HCT116 (cell line): Measurements from ENCODE around the gene MPV17. TPM values are rescaled to one million over a fixed set of nuclear protein-coding genes. Genes with fewer than 3 reads are reported as not detected.

ENCODE experiments used
- ATAC-seq: fragments of 200-7000 bp; cut with Tn5 transposase; 2 replicates; pipeline ENCODE4 v1.9.1; 2020; ENCODE audit warnings: mild to moderate bottlenecking, moderate library complexity
- BruUV-seq: library from RNA; stranded (reverse); fragments of 400-500 nt; replicated peaks from 2 replicates; lab custom pipeline; 2021; lab: Mats Ljungman, UMichigan
- CTCF ChIA-PET: fragments of 300-600 bp; sonication (Branson Sonifier 250); formaldehyde crosslinking; loops from one replicate; lab custom pipeline; 2021; ENCODE audit warnings: antibody characterized with exemption; lab: Charles Lee
- POLR2A ChIA-PET: fragments of 300-600, 350-600 bp; sonication (Branson Sonifier 250); formaldehyde crosslinking; loops from one replicate; lab custom pipeline; 2021; ENCODE audit warnings: antibody characterized with exemption; lab: Charles Lee
- RAD21 ChIA-PET, 2 experiments: fragments of 300-600 bp; sonication (Branson Sonifier 250); formaldehyde crosslinking; loops; one replicate each; lab custom pipeline; 2023; ENCODE audit warnings: low total read pairs in 2 of 2; ENCODE audit not compliant: uncharacterized antibody in 2 of 2, unreplicated experiment in 2 of 2, low non-redundant PET in 1 of 2; lab: Charles Lee
- DNase-seq: peaks from one replicate; pipeline ENCODE4 v3.0.0-alpha.2; 2010; ENCODE audit warnings: low read depth, low spot score
- H2AFZ ChIP-seq: fragments of 200-600 bp; shearing (Covaris generic), sonication (generic); 2 replicates; pipeline ENCODE4 v1.6.1; 2017; ENCODE audit warnings: low read depth, mixed run types, mixed read lengths, antibody characterized with exemption, low read length; ENCODE audit not compliant: poor library complexity, severe bottlenecking
- H3K27ac ChIP-seq: 2 replicates; pipeline ENCODE4 v1.5.1; 2012; ENCODE audit warnings: low read depth, low read length
- H3K27me3 ChIP-seq: fragments of 200-600 bp; sonication (generic); 2 replicates; pipeline ENCODE4 v1.6.1; 2016; ENCODE audit warnings: mixed run types, low read length, mixed read lengths; ENCODE audit not compliant: insufficient read depth
- H3K36me3 ChIP-seq, 2 experiments: fragments of 200-500 bp in 1 of 2; fragments of 200-600 bp in 1 of 2; sonication (Bioruptor generic) in 1 of 2; sonication (generic) in 1 of 2; 2 replicates each; pipeline versions ENCODE4 v1.5.1 to v1.6.1; 2014 to 2016; ENCODE audit warnings: low read length in 2 of 2, inconsistent platforms in 1 of 2, mixed read lengths in 1 of 2, mixed run types in 1 of 2; ENCODE audit not compliant: insufficient read depth in 2 of 2, control insufficient read depth in 1 of 2
- H3K4me1 ChIP-seq, 2 experiments: fragments of 200-600 bp in 1 of 2; sonication (generic) in 1 of 2; 2 replicates each; pipeline versions ENCODE4 v1.5.1 to v1.6.1; 2012 to 2017; ENCODE audit warnings: low read length in 2 of 2, inconsistent platforms in 1 of 2, mild to moderate bottlenecking in 1 of 2, mixed read lengths in 1 of 2, mixed run types in 1 of 2, moderate library complexity in 1 of 2; ENCODE audit not compliant: insufficient read depth in 2 of 2, control insufficient read depth in 1 of 2
- H3K4me2 ChIP-seq: fragments of 200-600 bp; sonication (generic); 2 replicates; pipeline ENCODE4 v1.6.1; 2017; ENCODE audit warnings: mixed run types, low read length, mixed read lengths
- H3K4me3 ChIP-seq, 2 experiments: fragments of 200-600 bp in 1 of 2; sonication (generic) in 1 of 2; replicated peaks in 1 of 2; 2 replicates each; pipeline ENCODE4 v1.5.1; 2011 to 2016; ENCODE audit warnings: low read length in 2 of 2, control low read depth in 1 of 2, low read depth in 1 of 2, mild to moderate bottlenecking in 1 of 2, mixed read lengths in 1 of 2, mixed run types in 1 of 2
- H3K79me2 ChIP-seq: fragments of 200-600 bp; sonication (generic); 2 replicates; pipeline ENCODE4 v1.6.1; 2017; ENCODE audit warnings: mild to moderate bottlenecking, mixed run types, low read length, moderate library complexity, mixed read lengths; ENCODE audit not compliant: insufficient read depth
- H3K9ac ChIP-seq: fragments of 200-600 bp; sonication (generic); 2 replicates; pipeline ENCODE4 v1.6.1; 2016; ENCODE audit warnings: low read length, mixed read lengths
- H3K9me2 ChIP-seq: fragments of 200-600 bp; sonication (generic), shearing (Covaris generic); 2 replicates; pipeline ENCODE4 v1.6.1; 2017; ENCODE audit warnings: mixed run types, mild to moderate bottlenecking, moderate library complexity; ENCODE audit not compliant: insufficient read depth
- H3K9me3 ChIP-seq, 2 experiments: fragments of 200-500 bp in 1 of 2; fragments of 200-600 bp in 1 of 2; sonication (Bioruptor generic) in 1 of 2; sonication (generic) in 1 of 2; 2 replicates each; pipeline ENCODE4 v1.6.1; 2014 to 2017; ENCODE audit warnings: low read length in 2 of 2, mixed read lengths in 2 of 2, inconsistent platforms in 1 of 2, low read depth in 1 of 2, mild to moderate bottlenecking in 1 of 2, mixed run types in 1 of 2, moderate library complexity in 1 of 2; ENCODE audit not compliant: control insufficient read depth in 1 of 2, insufficient read depth in 1 of 2
- H4K20me1 ChIP-seq: fragments of 200-600 bp; sonication (generic), shearing (Covaris generic); 2 replicates; pipeline ENCODE4 v1.6.1; 2017; ENCODE audit warnings: mixed run types, mild to moderate bottlenecking, moderate library complexity; ENCODE audit not compliant: insufficient read depth
- EZH2 ChIP-seq: fragments of 200-600 bp; sonication (generic); IDR thresholded peaks from 2 replicates; pipeline ENCODE4 v1.6.1; 2017; ENCODE audit warnings: antibody characterized with exemption, mixed run types
- FOSL1 ChIP-seq: IDR thresholded peaks from 2 replicates; pipeline ENCODE4 v1.6.1; 2012; ENCODE audit warnings: low read depth
- SP1 ChIP-seq: IDR thresholded peaks from 2 replicates; pipeline ENCODE4 v1.6.1; 2012; ENCODE audit warnings: low read depth
- YY1 ChIP-seq: IDR thresholded peaks from 2 replicates; pipeline ENCODE4 v1.6.1; 2011; ENCODE audit warnings: low read length, low read depth, moderate library complexity, mild to moderate bottlenecking; ENCODE audit not compliant: insufficient replicate concordance; ENCODE audit errors: extremely low read depth
- intact Hi-C: fragments of 100-400 bp; cut with micrococcal nuclease; formaldehyde crosslinking; loops from 2 replicates; pipeline ENCODE4 v1.10.0; 2022
- total RNA-seq: library from RNA; stranded (reverse); gene quantifications from one replicate; pipeline ENCODE4 v1.2.1, GENCODE V29; 2021; ENCODE audit not compliant: unreplicated experiment
- TF ChIP-seq, protein P1 (sequence below): IDR thresholded peaks from 2 replicates; pipeline ENCODE4 v1.6.1; 2011; ENCODE audit warnings: mild to moderate bottlenecking, low read length, moderate library complexity; ENCODE audit not compliant: insufficient replicate concordance; ENCODE audit errors: extremely low read depth
- TF ChIP-seq, protein P2 (sequence below): IDR thresholded peaks from 2 replicates; pipeline ENCODE4 v1.6.1; 2012
- TF ChIP-seq, protein P3 (sequence below): IDR thresholded peaks from 2 replicates; pipeline ENCODE4 v1.6.1; 2012
- TF ChIP-seq, protein P4 (sequence below), 3 experiments: fragments of 200-600 bp in 1 of 3; sonication (generic) in 1 of 3; IDR thresholded peaks in 2 of 3; conservative IDR thresholded peaks in 1 of 3; 2 replicates each; pipeline ENCODE4 v1.5.1; 2012 to 2017; ENCODE audit warnings: low read depth in 2 of 3, low read length in 2 of 3, antibody characterized with exemption in 1 of 3, borderline replicate concordance in 1 of 3, control low read depth in 1 of 3, mild to moderate bottlenecking in 1 of 3, mixed read lengths in 1 of 3, mixed run types in 1 of 3, moderate library complexity in 1 of 3; ENCODE audit not compliant: insufficient read depth in 1 of 3

The MPV17 gene
- total RNA-seq, 1 experiment from 2014 or later = 55.4 TPM

DNA sequence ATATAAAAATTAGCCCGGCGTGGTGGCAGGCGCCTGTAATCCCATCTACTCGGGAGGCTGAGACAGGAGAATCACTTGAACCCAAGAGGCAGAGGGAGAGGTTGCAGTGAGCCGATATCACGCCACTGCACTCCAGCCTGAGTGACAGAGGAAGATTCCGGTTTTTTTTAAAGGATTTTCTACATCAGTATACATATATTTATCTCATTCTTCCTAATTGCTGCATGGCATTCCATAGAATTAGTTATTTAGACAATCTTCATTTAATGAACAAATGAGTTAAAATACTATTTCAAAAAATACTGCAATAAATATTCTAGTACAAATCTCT is 31.7 kb upstream of the MPV17 start:
- Histone ChIP-seq H3K27me3 (no peaks in the 10 kb centered on the region), H3K4me3 (no peak overlapping the region), H3K9ac (no peak overlapping the region), H2AFZ (no peak overlapping the region), H3K27ac (no peak overlapping the region), H3K79me2 (peaks cover 87% of the 10 kb centered on the region), H3K9me3 (no peaks in the 10 kb centered on the region), H3K4me1 (peaks cover 12 to 28% of the 10 kb centered on the region in 2 experiments), H3K36me3 (no peaks in the 10 kb centered on the region), H3K9me2 (no peaks in the 10 kb centered on the region), H3K4me2 (no peak overlapping the region), H4K20me1 (no peaks in the 10 kb centered on the region)
- BruUV-seq = no TSS peak
- ChIA-PET RAD21 (no interaction called here), CTCF (no interaction called here), POLR2A (no interaction called here)
- DNase-seq = no peak
- intact Hi-C loops = no loop called here
- ATAC-seq = no peak
- TF ChIP-seq EZH2 (no peak), YY1 (no peak), FOSL1 (no peak), SP1 (no peak)
- TF ChIP-seq, protein P1, sequence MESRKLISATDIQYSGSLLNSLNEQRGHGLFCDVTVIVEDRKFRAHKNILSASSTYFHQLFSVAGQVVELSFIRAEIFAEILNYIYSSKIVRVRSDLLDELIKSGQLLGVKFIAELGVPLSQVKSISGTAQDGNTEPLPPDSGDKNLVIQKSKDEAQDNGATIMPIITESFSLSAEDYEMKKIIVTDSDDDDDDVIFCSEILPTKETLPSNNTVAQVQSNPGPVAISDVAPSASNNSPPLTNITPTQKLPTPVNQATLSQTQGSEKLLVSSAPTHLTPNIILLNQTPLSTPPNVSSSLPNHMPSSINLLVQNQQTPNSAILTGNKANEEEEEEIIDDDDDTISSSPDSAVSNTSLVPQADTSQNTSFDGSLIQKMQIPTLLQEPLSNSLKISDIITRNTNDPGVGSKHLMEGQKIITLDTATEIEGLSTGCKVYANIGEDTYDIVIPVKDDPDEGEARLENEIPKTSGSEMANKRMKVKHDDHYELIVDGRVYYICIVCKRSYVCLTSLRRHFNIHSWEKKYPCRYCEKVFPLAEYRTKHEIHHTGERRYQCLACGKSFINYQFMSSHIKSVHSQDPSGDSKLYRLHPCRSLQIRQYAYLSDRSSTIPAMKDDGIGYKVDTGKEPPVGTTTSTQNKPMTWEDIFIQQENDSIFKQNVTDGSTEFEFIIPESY = no peak
- TF ChIP-seq, protein P2, sequence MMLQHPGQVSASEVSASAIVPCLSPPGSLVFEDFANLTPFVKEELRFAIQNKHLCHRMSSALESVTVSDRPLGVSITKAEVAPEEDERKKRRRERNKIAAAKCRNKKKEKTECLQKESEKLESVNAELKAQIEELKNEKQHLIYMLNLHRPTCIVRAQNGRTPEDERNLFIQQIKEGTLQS = no peak
- TF ChIP-seq, protein P3, sequence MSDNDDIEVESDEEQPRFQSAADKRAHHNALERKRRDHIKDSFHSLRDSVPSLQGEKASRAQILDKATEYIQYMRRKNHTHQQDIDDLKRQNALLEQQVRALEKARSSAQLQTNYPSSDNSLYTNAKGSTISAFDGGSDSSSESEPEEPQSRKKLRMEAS = no peak
- TF ChIP-seq, protein P4, sequence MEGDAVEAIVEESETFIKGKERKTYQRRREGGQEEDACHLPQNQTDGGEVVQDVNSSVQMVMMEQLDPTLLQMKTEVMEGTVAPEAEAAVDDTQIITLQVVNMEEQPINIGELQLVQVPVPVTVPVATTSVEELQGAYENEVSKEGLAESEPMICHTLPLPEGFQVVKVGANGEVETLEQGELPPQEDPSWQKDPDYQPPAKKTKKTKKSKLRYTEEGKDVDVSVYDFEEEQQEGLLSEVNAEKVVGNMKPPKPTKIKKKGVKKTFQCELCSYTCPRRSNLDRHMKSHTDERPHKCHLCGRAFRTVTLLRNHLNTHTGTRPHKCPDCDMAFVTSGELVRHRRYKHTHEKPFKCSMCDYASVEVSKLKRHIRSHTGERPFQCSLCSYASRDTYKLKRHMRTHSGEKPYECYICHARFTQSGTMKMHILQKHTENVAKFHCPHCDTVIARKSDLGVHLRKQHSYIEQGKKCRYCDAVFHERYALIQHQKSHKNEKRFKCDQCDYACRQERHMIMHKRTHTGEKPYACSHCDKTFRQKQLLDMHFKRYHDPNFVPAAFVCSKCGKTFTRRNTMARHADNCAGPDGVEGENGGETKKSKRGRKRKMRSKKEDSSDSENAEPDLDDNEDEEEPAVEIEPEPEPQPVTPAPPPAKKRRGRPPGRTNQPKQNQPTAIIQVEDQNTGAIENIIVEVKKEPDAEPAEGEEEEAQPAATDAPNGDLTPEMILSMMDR (IDR thresholded peaks at IDR 0.05 in 2 of 3, conservative IDR thresholded peaks at IDR 0.05 in 1 of 3; ENCODE audit: borderline replicate concordance in 1 of 3, insufficient read depth in 1 of 3, low read depth in 2 of 3, low read length in 2 of 3) = no peak
